ENCODE results near the gene PXDN.

- no peak for TF ChIP-seq CTCF (IDR thresholded peaks at IDR 0.05)
- TF ChIP-seq POLR2A (IDR thresholded peaks at IDR 0.05) = no peak
These were observed 96.7 kb downstream of the PXDN start for GRCh38 chr2:1647417-1648240.
